K562 (cell line): Measurements from ENCODE around the gene SEMA3C. TPM values are rescaled to one million over a fixed set of nuclear protein-coding genes. Genes with fewer than 3 reads are reported as not detected.

ENCODE experiments used
- ATAC-seq: fragments of 200-7000 bp; cut with Tn5 transposase; 3 replicates; pipeline ENCODE4 v1.9.1; 2020; ENCODE audit warnings: moderate library complexity
- BruUV-seq: library from RNA; stranded (reverse); fragments of 400-500 nt; replicated peaks from 2 replicates; lab custom pipeline; 2021; lab: Mats Ljungman, UMichigan
- CTCF ChIA-PET: fragments of 300-600 bp; formaldehyde crosslinking; extraction: SDS; loops from one replicate; lab custom pipeline; 2021; ENCODE audit warnings: low intra/inter-chr PET ratio; lab: Yijun Ruan, JAX
- POLR2A ChIA-PET: fragments of 300-600, 350-650 bp; sonication (Branson Sonifier 250); formaldehyde crosslinking; extraction: SDS; loops from one replicate; lab custom pipeline; 2021; ENCODE audit warnings: antibody characterized with exemption, inconsistent platforms; lab: Yijun Ruan, JAX
- DNase-seq, 4 experiments: peaks; one replicate each; pipeline versions ENCODE4 v3.0.0 to v3.0.0-alpha.2; 2011 to 2018; ENCODE audit warnings: low spot score in 3 of 4, mixed read lengths in 3 of 4; ENCODE audit errors: extremely low read depth in 1 of 4
- FAIRE-seq: peaks from 2 replicates; lab custom pipeline; 2011; peaks lifted over from hg19 to GRCh38; lab: Jason Lieb, UNC
- H2AFZ ChIP-seq: 2 replicates; pipeline ENCODE4 v1.6.0; 2011; ENCODE audit warnings: low read depth, low read length, control low read depth, inconsistent platforms
- H3K27ac ChIP-seq: fragments of 200-600 bp; 3 replicates; pipeline ENCODE4 v1.8.0; 2011; ENCODE audit warnings: low read depth, mild to moderate bottlenecking, control low read depth, inconsistent platforms, low read length, moderate library complexity, mixed read lengths; ENCODE audit errors: extremely low read depth
- H3K27me3 ChIP-seq, 2 experiments: fragments of 300-600 bp in 1 of 2; 2 replicates in 1 of 2; 3 replicates in 1 of 2; pipeline versions ENCODE4 v1.6.0 to v1.8.0; 2011; ENCODE audit warnings: inconsistent platforms in 2 of 2, low read length in 2 of 2, mild to moderate bottlenecking in 1 of 2, mixed read lengths in 1 of 2, moderate library complexity in 1 of 2; ENCODE audit not compliant: control insufficient read depth in 2 of 2, insufficient read depth in 2 of 2
- H3K36me3 ChIP-seq: fragments of 300-600 bp; 3 replicates; pipeline ENCODE4 v1.8.0; 2011; ENCODE audit warnings: mild to moderate bottlenecking, low read length, inconsistent platforms; ENCODE audit not compliant: control insufficient read depth, insufficient read depth
- H3K4me1 ChIP-seq, 2 experiments: fragments of 200-600 bp in 1 of 2; replicated peaks in 1 of 2; 2 replicates in 1 of 2; 3 replicates in 1 of 2; pipeline versions ENCODE4 v1.5.1 to v1.8.0; 2011; ENCODE audit warnings: inconsistent platforms in 2 of 2, low read length in 2 of 2, mild to moderate bottlenecking in 1 of 2, mixed read lengths in 1 of 2, moderate library complexity in 1 of 2; ENCODE audit not compliant: control insufficient read depth in 2 of 2, insufficient read depth in 2 of 2
- H3K4me2 ChIP-seq: 2 replicates; pipeline ENCODE4 v1.6.1; 2011; ENCODE audit warnings: low read length, control low read depth, inconsistent platforms, mixed read lengths; ENCODE audit not compliant: insufficient read depth
- H3K4me3 ChIP-seq: fragments of 200-600 bp; sonication (generic), shearing (Covaris generic); 2 replicates; pipeline ENCODE4 v1.5.1; 2016; ENCODE audit warnings: control low read depth, inconsistent platforms
- H3K79me2 ChIP-seq: fragments of 200-600 bp; 3 replicates; pipeline ENCODE4 v1.8.0; 2011; ENCODE audit warnings: low read length, inconsistent platforms; ENCODE audit not compliant: control insufficient read depth, insufficient read depth
- H3K9ac ChIP-seq, 2 experiments: 2 replicates each; pipeline versions ENCODE4 v1.6.0 to v1.6.1; 2011; ENCODE audit warnings: low read depth in 2 of 2, low read length in 2 of 2, control low read depth in 1 of 2, inconsistent platforms in 1 of 2, mild to moderate bottlenecking in 1 of 2, mixed read lengths in 1 of 2; ENCODE audit not compliant: insufficient read depth in 1 of 2
- H3K9me1 ChIP-seq: one replicate; pipeline ENCODE4 v1.6.0; 2011; ENCODE audit warnings: inconsistent platforms, mild to moderate bottlenecking, low read length, moderate library complexity; ENCODE audit not compliant: control insufficient read depth, insufficient read depth
- H3K9me3 ChIP-seq: replicated peaks from 2 replicates; pipeline ENCODE4 v1.5.1; 2011; ENCODE audit warnings: low read depth, low read length, inconsistent platforms; ENCODE audit not compliant: control insufficient read depth, insufficient read depth
- H4K20me1 ChIP-seq: replicated peaks from 2 replicates; pipeline ENCODE4 v1.6.1; 2011; ENCODE audit warnings: low read length, inconsistent platforms, mixed read lengths; ENCODE audit not compliant: control insufficient read depth, insufficient read depth
- FIP1L1 ChIP-seq: fragments of 200-400 bp; formaldehyde crosslinking; IDR thresholded peaks from 2 replicates; pipeline ENCODE4 v1.6.1; 2018; ENCODE audit warnings: mild to moderate bottlenecking, low read depth, low read length; ENCODE audit not compliant: poor library complexity, severe bottlenecking
- FOXA3 ChIP-seq, 2 experiments: fragments of 450-650 bp in 1 of 2; sonication (generic) in 1 of 2; formaldehyde crosslinking; IDR thresholded peaks in 1 of 2; conservative IDR thresholded peaks in 1 of 2; 2 replicates each; pipeline versions ENCODE4 v1.4.0 to v1.8.0; 2020 to 2022; ENCODE audit warnings: mild to moderate bottlenecking in 2 of 2, missing genetic modification reagents in 1 of 2
- HDAC6 ChIP-seq: IDR thresholded peaks from 2 replicates; pipeline ENCODE4 v1.6.1; 2012; ENCODE audit warnings: low read depth, mild to moderate bottlenecking, control low read depth, inconsistent platforms, low read length, moderate library complexity
- JUNB ChIP-seq: fragments of 450-650 bp; formaldehyde crosslinking; conservative IDR thresholded peaks from 2 replicates; pipeline ENCODE4 v1.4.0; 2020; ENCODE audit warnings: mild to moderate bottlenecking
- NR4A1 ChIP-seq, 2 experiments: fragments of 250-450 bp in 1 of 2; fragments of 450-650 bp in 1 of 2; sonication (Bioruptor Pico) in 1 of 2; IDR thresholded peaks; 2 replicates each; pipeline versions ENCODE4 v1.4.0 to v1.6.1; 2016 to 2020; ENCODE audit warnings: mild to moderate bottlenecking in 2 of 2, missing compliant biosample characterization in 1 of 2, missing genetic modification characterization in 1 of 2, moderate library complexity in 1 of 2
- PHF21A ChIP-seq: fragments of 450-650 bp; IDR thresholded peaks from 2 replicates; pipeline ENCODE4 v1.6.1; 2017; ENCODE audit warnings: low read depth, borderline replicate concordance
- POLR2B ChIP-seq: fragments of 450-650 bp; IDR thresholded peaks from 2 replicates; pipeline ENCODE4 v1.6.1; 2018; ENCODE audit warnings: low read depth; ENCODE audit not compliant: partially characterized antibody
- PURB ChIP-seq: sonication (generic); formaldehyde crosslinking; IDR thresholded peaks from 2 replicates; pipeline ENCODE4 v1.9.0; 2021; ENCODE audit warnings: low read depth, mild to moderate bottlenecking, missing genetic modification reagents
- RFX1 ChIP-seq: fragments of 450-650 bp; IDR thresholded peaks from 2 replicates; pipeline ENCODE4 v1.6.1; 2016; ENCODE audit warnings: mild to moderate bottlenecking, moderate library complexity
- TFAM ChIP-seq: fragments of 250-450 bp; sonication (Bioruptor Pico); conservative IDR thresholded peaks from 2 replicates; pipeline ENCODE4 v1.5.0; 2021; ENCODE audit warnings: mild to moderate bottlenecking, moderate library complexity
- ZNF133 ChIP-seq: fragments of 250-450 bp; sonication (Bioruptor Pico); IDR thresholded peaks from 2 replicates; pipeline ENCODE4 v1.4.0; 2020; ENCODE audit warnings: mild to moderate bottlenecking
- ZNF445 ChIP-seq: fragments of 250-450 bp; sonication (Bioruptor Pico); IDR thresholded peaks from 2 replicates; pipeline ENCODE4 v1.4.0; 2020; ENCODE audit warnings: low read depth, mild to moderate bottlenecking, moderate library complexity
- WGBS: fragments of 100-300 bp; shearing (Covaris generic); methylation state at CpG from one replicate; pipeline ENCODE4 v1.1.6; 2016; ENCODE audit warnings: low coverage, mixed read lengths; ENCODE audit not compliant: insufficient coverage; ENCODE audit errors: missing lambda C conversion rate; 5-methylcytosine and 5-hydroxymethylcytosine counted together
- in situ Hi-C: fragments of 300-500 bp; cut with MboI; formaldehyde crosslinking; loops from 4 replicates; pipeline ENCODE4 v1.15.0; 2018; ENCODE audit warnings: inconsistent platforms, mixed read lengths
- intact Hi-C: fragments of 100-400 bp; cut with micrococcal nuclease; formaldehyde crosslinking; loops from 2 replicates; pipeline ENCODE4 v1.14.2; 2022
- polyA plus RNA-seq, 8 experiments: library from polyadenylated mRNA; depleted of rRNA in 4 of 8; stranded (reverse) in 5 of 8; unstranded in 3 of 8; fragments of >200 nt; fragmentation: Nextera tagmentation in 2 of 8; fragmentation: Illumina TruSeq in 1 of 8; extraction: Ambion mirVana in 2 of 8; extraction: Trizol in 1 of 8; gene quantifications; 2 replicates each; pipeline versions ENCODE4 v1.2.1 to v1.2.3, GENCODE V29; 2011 to 2014; ENCODE audit warnings: inconsistent platforms in 1 of 8, missing spikeins in 1 of 8
- total RNA-seq, 7 experiments: library from RNA; depleted of rRNA in 6 of 7; stranded (reverse); fragments of >200 nt in 6 of 7; fragmentation: Illumina TruSeq in 2 of 7; extraction: Trizol in 2 of 7; gene quantifications; 2 replicates each; pipeline versions ENCODE4 v1.2.1 to v1.2.3, GENCODE V29; 2011 to 2021; ENCODE audit warnings: low replicate concordance in 1 of 7
- TF ChIP-seq, protein P1 (sequence below): sonication (generic); formaldehyde crosslinking; IDR thresholded peaks from 2 replicates; pipeline ENCODE4 v1.5.0; 2020; ENCODE audit warnings: missing genetic modification reagents
- TF ChIP-seq, protein P2 (sequence below): fragments of 250-450 bp; sonication (Bioruptor Pico); IDR thresholded peaks from 2 replicates; pipeline ENCODE4 v1.9.0; 2021; ENCODE audit warnings: mild to moderate bottlenecking, inconsistent platforms
- TF ChIP-seq, protein P3 (sequence below): fragments of 450-650 bp; formaldehyde crosslinking; conservative IDR thresholded peaks from 2 replicates; pipeline ENCODE4 v1.4.0; 2022; ENCODE audit warnings: mild to moderate bottlenecking, missing genetic modification characterization
- TF ChIP-seq, protein P4 (sequence below): sonication (generic); formaldehyde crosslinking; IDR thresholded peaks from 2 replicates; pipeline ENCODE4 v1.8.1; 2023; ENCODE audit warnings: mild to moderate bottlenecking, missing genetic modification reagents, moderate library complexity

SEMA3C gene
- total and polyA plus RNA-seq, 9 of the 15 experiments (the other 6 are each of a cell fraction or from before 2014, with no cell fraction given), result 0.04 to 0.36 (median 0.12) TPM; not detected in 3

DNA sequence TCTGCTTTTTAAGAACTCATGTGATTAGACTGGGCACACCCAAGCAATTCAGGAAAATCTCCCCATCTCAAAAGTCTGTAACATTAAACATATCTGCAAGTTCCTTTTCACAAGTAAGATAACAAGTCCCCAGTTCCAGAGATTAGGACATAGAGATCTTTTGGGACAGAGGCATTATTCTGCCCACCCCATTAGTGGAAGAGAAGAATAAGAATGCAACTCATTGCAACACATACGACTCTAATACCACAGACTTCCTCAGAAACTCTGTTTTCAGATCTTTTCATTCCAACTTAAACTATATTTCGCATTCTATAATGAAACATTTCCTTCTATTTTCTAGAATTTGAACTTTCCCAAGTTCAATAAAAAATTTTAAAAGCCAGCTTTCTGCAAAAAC is 137.7 kb downstream of the SEMA3C start:
- H3K36me3 ChIP-seq, result no peaks in the 10 kb centered on the region
- no peaks in the 10 kb centered on the region for H3K4me1 ChIP-seq
- FAIRE-seq (no peak), DNase-seq (no peak), ATAC-seq (no peak)
- no peaks in the 10 kb centered on the region for H3K27me3 ChIP-seq
- intact Hi-C loops (no loop called here), in situ Hi-C loops (no loop called here)
- BruUV-seq, result no TSS peak
- no peaks in the 10 kb centered on the region for H3K9me3 ChIP-seq
- H3K79me2 ChIP-seq, result no peaks in the 10 kb centered on the region
- no peak overlapping the region for H3K27ac ChIP-seq
- H3K4me3 ChIP-seq, result no peak overlapping the region
- no peaks in the 10 kb centered on the region; the same call in 1 of the 2 replicates for H4K20me1 ChIP-seq
- CTCF ChIA-PET, result no interaction called here
- no peak overlapping the region for H3K9ac ChIP-seq
- H3K4me2 ChIP-seq, result no peak overlapping the region
- POLR2A ChIA-PET, result no interaction called here
- TF ChIP-seq HDAC6, result no peak
- TF ChIP-seq ZNF133 (CRISPR knock-in tag), result no peak
- no peak for TF ChIP-seq PURB (CRISPR knock-in tag)
- TF ChIP-seq ZNF445, result no peak
- TF ChIP-seq RFX1, result no peak
- TF ChIP-seq PHF21A, result no peak
- TF ChIP-seq, protein P1, sequence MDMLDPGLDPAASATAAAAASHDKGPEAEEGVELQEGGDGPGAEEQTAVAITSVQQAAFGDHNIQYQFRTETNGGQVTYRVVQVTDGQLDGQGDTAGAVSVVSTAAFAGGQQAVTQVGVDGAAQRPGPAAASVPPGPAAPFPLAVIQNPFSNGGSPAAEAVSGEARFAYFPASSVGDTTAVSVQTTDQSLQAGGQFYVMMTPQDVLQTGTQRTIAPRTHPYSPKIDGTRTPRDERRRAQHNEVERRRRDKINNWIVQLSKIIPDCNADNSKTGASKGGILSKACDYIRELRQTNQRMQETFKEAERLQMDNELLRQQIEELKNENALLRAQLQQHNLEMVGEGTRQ, result no peak
- TF ChIP-seq POLR2B, result no peak
- TF ChIP-seq, protein P2, sequence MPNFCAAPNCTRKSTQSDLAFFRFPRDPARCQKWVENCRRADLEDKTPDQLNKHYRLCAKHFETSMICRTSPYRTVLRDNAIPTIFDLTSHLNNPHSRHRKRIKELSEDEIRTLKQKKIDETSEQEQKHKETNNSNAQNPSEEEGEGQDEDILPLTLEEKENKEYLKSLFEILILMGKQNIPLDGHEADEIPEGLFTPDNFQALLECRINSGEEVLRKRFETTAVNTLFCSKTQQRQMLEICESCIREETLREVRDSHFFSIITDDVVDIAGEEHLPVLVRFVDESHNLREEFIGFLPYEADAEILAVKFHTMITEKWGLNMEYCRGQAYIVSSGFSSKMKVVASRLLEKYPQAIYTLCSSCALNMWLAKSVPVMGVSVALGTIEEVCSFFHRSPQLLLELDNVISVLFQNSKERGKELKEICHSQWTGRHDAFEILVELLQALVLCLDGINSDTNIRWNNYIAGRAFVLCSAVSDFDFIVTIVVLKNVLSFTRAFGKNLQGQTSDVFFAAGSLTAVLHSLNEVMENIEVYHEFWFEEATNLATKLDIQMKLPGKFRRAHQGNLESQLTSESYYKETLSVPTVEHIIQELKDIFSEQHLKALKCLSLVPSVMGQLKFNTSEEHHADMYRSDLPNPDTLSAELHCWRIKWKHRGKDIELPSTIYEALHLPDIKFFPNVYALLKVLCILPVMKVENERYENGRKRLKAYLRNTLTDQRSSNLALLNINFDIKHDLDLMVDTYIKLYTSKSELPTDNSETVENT (CRISPR knock-in tag), result no peak
- TF ChIP-seq JUNB (CRISPR knock-in tag), result no peak
- no peak for TF ChIP-seq NR4A1 (CRISPR knock-in tag; IDR thresholded peaks at IDR 0.05)
- no peak for TF ChIP-seq NR4A1 (tag; IDR thresholded peaks at IDR 0.05)
- no peak for TF ChIP-seq TFAM
- TF ChIP-seq FIP1L1, result no peak
- TF ChIP-seq, protein P3, sequence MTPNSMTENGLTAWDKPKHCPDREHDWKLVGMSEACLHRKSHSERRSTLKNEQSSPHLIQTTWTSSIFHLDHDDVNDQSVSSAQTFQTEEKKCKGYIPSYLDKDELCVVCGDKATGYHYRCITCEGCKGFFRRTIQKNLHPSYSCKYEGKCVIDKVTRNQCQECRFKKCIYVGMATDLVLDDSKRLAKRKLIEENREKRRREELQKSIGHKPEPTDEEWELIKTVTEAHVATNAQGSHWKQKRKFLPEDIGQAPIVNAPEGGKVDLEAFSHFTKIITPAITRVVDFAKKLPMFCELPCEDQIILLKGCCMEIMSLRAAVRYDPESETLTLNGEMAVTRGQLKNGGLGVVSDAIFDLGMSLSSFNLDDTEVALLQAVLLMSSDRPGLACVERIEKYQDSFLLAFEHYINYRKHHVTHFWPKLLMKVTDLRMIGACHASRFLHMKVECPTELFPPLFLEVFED (CRISPR knock-in tag), result no peak
- TF ChIP-seq, protein P4, sequence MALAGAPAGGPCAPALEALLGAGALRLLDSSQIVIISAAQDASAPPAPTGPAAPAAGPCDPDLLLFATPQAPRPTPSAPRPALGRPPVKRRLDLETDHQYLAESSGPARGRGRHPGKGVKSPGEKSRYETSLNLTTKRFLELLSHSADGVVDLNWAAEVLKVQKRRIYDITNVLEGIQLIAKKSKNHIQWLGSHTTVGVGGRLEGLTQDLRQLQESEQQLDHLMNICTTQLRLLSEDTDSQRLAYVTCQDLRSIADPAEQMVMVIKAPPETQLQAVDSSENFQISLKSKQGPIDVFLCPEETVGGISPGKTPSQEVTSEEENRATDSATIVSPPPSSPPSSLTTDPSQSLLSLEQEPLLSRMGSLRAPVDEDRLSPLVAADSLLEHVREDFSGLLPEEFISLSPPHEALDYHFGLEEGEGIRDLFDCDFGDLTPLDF (CRISPR knock-in tag), result no peak
- no peak for TF ChIP-seq FOXA3 (CRISPR knock-in tag; conservative IDR thresholded peaks at IDR 0.05 in 1 of 2, IDR thresholded peaks at IDR 0.05 in 1 of 2)
- no peaks in the 10 kb centered on the region for H3K9me1 ChIP-seq
- WGBS, result 0% methylated on average over 2 of the region's 2 CpGs
- no peak overlapping the region for H2AFZ ChIP-seq
